GM19395 (cell line): Measurements from ENCODE around the gene SLC6A18.
"Not testable (repeated sequence)": the region's sequence is repeated elsewhere in the genome, so short reads cannot be mapped to it uniquely, and the experiment has no call there.

ENCODE experiments used
- ATAC-seq: cut with Tn5 transposase; IDR thresholded peaks from one replicate; pipeline ENCODE4 v1.9.1; 2021; ENCODE audit warnings: mild to moderate bottlenecking, moderate library complexity; ENCODE audit not compliant: unreplicated experiment

Gene SLC6A18

GRCh38 chr5:1284336-1284970 is 59.3 kb downstream of the SLC6A18 start:
- ATAC-seq: not testable (repeated sequence)

- no peak for ATAC-seq
These were observed 60.0 kb downstream of the SLC6A18 start for GRCh38 chr5:1285141-1285540.

- no peak for ATAC-seq
These were observed 60.7 kb downstream of the SLC6A18 start for GRCh38 chr5:1285883-1286291.

GRCh38 chr5:1288439-1289335 is 63.5 kb downstream of the SLC6A18 start:
- ATAC-seq: no peak

- ATAC-seq: not testable (repeated sequence)
These were observed 64.4 kb downstream of the SLC6A18 start for GRCh38 chr5:1289559-1289958.

GRCh38 chr5:1290956-1291355 is 65.8 kb downstream of the SLC6A18 start:
- ATAC-seq: not testable (repeated sequence)

- ATAC-seq: no peak
These were observed 66.5 kb downstream of the SLC6A18 start for GRCh38 chr5:1291611-1292080.

GRCh38 chr5:1292139-1292538 is 67.0 kb downstream of the SLC6A18 start:
- ATAC-seq: no peak

GRCh38 chr5:1292846-1293415 is 67.8 kb downstream of the SLC6A18 start:
- ATAC-seq: no peak

GRCh38 chr5:1293416-1294205 is 68.4 kb downstream of the SLC6A18 start:
- no peak for ATAC-seq

GRCh38 chr5:1294206-1294834 is 69.1 kb downstream of the SLC6A18 start:
- no peak for ATAC-seq

GRCh38 chr5:1294835-1295649 is 69.9 kb downstream of the SLC6A18 start, which contains the start of gene TERT:
TSS of gene TERT (minus strand) at chr5:1295068. CDS start at chr5:1294989, 79 bp downstream.
- no peak for ATAC-seq

- no peak for ATAC-seq
These were observed 70.5 kb downstream of the SLC6A18 start for GRCh38 chr5:1295650-1296037.
